GM21825 (cell line): ENCODE data around the gene HOXA6.

Source experiments
- ATAC-seq: cut with Tn5 transposase; IDR thresholded peaks from one replicate; pipeline ENCODE4 v1.9.1; 2021; ENCODE audit warnings: mild to moderate bottlenecking, moderate library complexity; ENCODE audit not compliant: unreplicated experiment

HOXA6 gene

GRCh38 chr7:27111751-27112277 lies 35.8 kb downstream of the HOXA6 start:
- ATAC-seq, result no peak

- no peak for ATAC-seq
These were observed 36.4 kb downstream of the HOXA6 start for GRCh38 chr7:27111042-27111750.

GRCh38 chr7:27110186-27111031 lies 37.2 kb downstream of the HOXA6 start:
- no peak for ATAC-seq

GRCh38 chr7:27109466-27110185 lies 37.9 kb downstream of the HOXA6 start:
- ATAC-seq, result no peak

- no peak for ATAC-seq
These were observed 39.0 kb downstream of the HOXA6 start for GRCh38 chr7:27108390-27109127.

- no peak for ATAC-seq
These were observed 39.9 kb downstream of the HOXA6 start for GRCh38 chr7:27107391-27108381.

GRCh38 chr7:27106901-27107240 lies 40.7 kb downstream of the HOXA6 start:
- no peak for ATAC-seq

- no peak for ATAC-seq
These were observed 41.2 kb downstream of the HOXA6 start for GRCh38 chr7:27106181-27106900.

- no peak for ATAC-seq
These were observed 42.1 kb downstream of the HOXA6 start for GRCh38 chr7:27105301-27106031.

GRCh38 chr7:27104341-27105058 lies 43.1 kb downstream of the HOXA6 start:
- no peak for ATAC-seq

GRCh38 chr7:27103489-27104226 lies 43.9 kb downstream of the HOXA6 start:
- ATAC-seq, result no peak

GRCh38 chr7:27102581-27103442 lies 44.8 kb downstream of the HOXA6 start, which contains the start of gene HOXA2:
Gene HOXA2, minus strand, starts transcription at chr7:27102683. Its CDS starts 183 bp downstream, at chr7:27102500.
- no peak for ATAC-seq

- ATAC-seq, result no peak
These were observed 45.5 kb downstream of the HOXA6 start for GRCh38 chr7:27101957-27102580.

GRCh38 chr7:27101171-27101956 lies 46.2 kb downstream of the HOXA6 start:
- ATAC-seq, result no peak
